HEK293 (cell line): ENCODE measurements around the gene MAFF.

Source experiments
- CTCF ChIA-PET: fragments of 350-600 bp; formaldehyde crosslinking; extraction: SDS; loops from one replicate; lab custom pipeline; 2021; ENCODE audit warnings: antibody characterized with exemption; lab: Yijun Ruan, JAX
- POLR2A ChIA-PET: fragments of 300-600 bp; formaldehyde crosslinking; extraction: SDS; loops from one replicate; lab custom pipeline; 2020; ENCODE audit warnings: antibody characterized with exemption, inconsistent platforms; lab: Yijun Ruan, JAX
- H3K27ac ChIP-seq: fragments of 200-500 bp; sonication (Bioruptor generic); 2 replicates; pipeline ENCODE4 v1.5.1; 2014; ENCODE audit warnings: low read depth, low read length, control low read depth, inconsistent platforms; ENCODE audit errors: extremely low read depth
- H3K36me3 ChIP-seq, 2 experiments: fragments of 200-500 bp in 1 of 2; sonication (Bioruptor generic) in 1 of 2; 1 replicate in 1 of 2; 2 replicates in 1 of 2; pipeline ENCODE4 v1.5.1; 2014 to 2017; ENCODE audit warnings: inconsistent platforms in 2 of 2, low read length in 2 of 2; ENCODE audit not compliant: control insufficient read depth in 2 of 2, insufficient read depth in 1 of 2
- H3K4me1 ChIP-seq: fragments of 200-500 bp; sonication (Bioruptor generic); 2 replicates; pipeline ENCODE4 v1.5.1; 2014; ENCODE audit warnings: mild to moderate bottlenecking, low read length, inconsistent platforms; ENCODE audit not compliant: control insufficient read depth, insufficient read depth
- H3K4me3 ChIP-seq: 2 replicates; pipeline ENCODE4 v1.5.1; 2011; ENCODE audit warnings: low read depth, mild to moderate bottlenecking, control low read depth, low read length, moderate library complexity
- H3K9me3 ChIP-seq: fragments of 200-500 bp; sonication (Bioruptor generic); 2 replicates; pipeline ENCODE4 v1.5.1; 2014; ENCODE audit warnings: low read depth, low read length, inconsistent platforms; ENCODE audit not compliant: control insufficient read depth, insufficient read depth
- BCL11B ChIP-seq: fragments of 450-650 bp; formaldehyde crosslinking; IDR thresholded peaks from 2 replicates; pipeline ENCODE4 v1.5.1; 2016; ENCODE audit warnings: low read depth, missing biosample characterization, missing genetic modification characterization
- EGR2 ChIP-seq: fragments of 450-650 bp; formaldehyde crosslinking; IDR thresholded peaks from 2 replicates; pipeline ENCODE4 v1.5.1; 2016; ENCODE audit warnings: low read depth, missing biosample characterization, missing genetic modification characterization
- GLIS1 ChIP-seq: fragments of 450-650 bp; formaldehyde crosslinking; IDR thresholded peaks from 2 replicates; pipeline ENCODE4 v1.5.1; 2016; ENCODE audit warnings: missing biosample characterization, missing genetic modification characterization
- PRDM1 ChIP-seq: fragments of 450-650 bp; formaldehyde crosslinking; IDR thresholded peaks from 2 replicates; pipeline ENCODE4; 2016; ENCODE audit warnings: missing biosample characterization, missing genetic modification characterization
- SP3 ChIP-seq: fragments of 450-650 bp; formaldehyde crosslinking; IDR thresholded peaks from 2 replicates; pipeline ENCODE4 v1.5.1; 2016; ENCODE audit warnings: missing biosample characterization, missing genetic modification characterization
- TRIM28 ChIP-seq: IDR thresholded peaks from 2 replicates; pipeline ENCODE4 v1.6.1; 2011; ENCODE audit warnings: low read length, control low read depth, borderline replicate concordance
- ZBTB21 ChIP-seq: fragments of 450-650 bp; formaldehyde crosslinking; IDR thresholded peaks from 2 replicates; pipeline ENCODE4 v1.5.1; 2017; ENCODE audit warnings: missing biosample characterization, missing genetic modification characterization
- ZNF10 ChIP-seq: fragments of 450-650 bp; formaldehyde crosslinking; IDR thresholded peaks from 2 replicates; pipeline ENCODE4 v1.5.1; 2017; ENCODE audit warnings: missing biosample characterization, missing genetic modification characterization
- ZNF114 ChIP-seq: fragments of 450-650 bp; formaldehyde crosslinking; IDR thresholded peaks from 2 replicates; pipeline ENCODE4 v1.5.0; 2017; ENCODE audit warnings: missing biosample characterization, missing genetic modification characterization
- ZNF155 ChIP-seq: fragments of 450-650 bp; formaldehyde crosslinking; IDR thresholded peaks from 2 replicates; pipeline ENCODE4 v1.5.1; 2016; ENCODE audit warnings: missing biosample characterization, missing genetic modification characterization
- ZNF214 ChIP-seq: fragments of 450-650 bp; formaldehyde crosslinking; IDR thresholded peaks from 2 replicates; pipeline ENCODE4 v1.5.1; 2017; ENCODE audit warnings: missing biosample characterization, mild to moderate bottlenecking, missing genetic modification characterization, borderline replicate concordance
- ZNF223 ChIP-seq: fragments of 450-650 bp; formaldehyde crosslinking; IDR thresholded peaks from 2 replicates; pipeline ENCODE4 v1.5.1; 2016; ENCODE audit warnings: missing biosample characterization, missing genetic modification characterization
- ZNF23 ChIP-seq: fragments of 450-650 bp; formaldehyde crosslinking; IDR thresholded peaks from 2 replicates; pipeline ENCODE4 v1.5.1; 2016; ENCODE audit warnings: missing biosample characterization, missing genetic modification characterization, borderline replicate concordance
- ZNF354C ChIP-seq: fragments of 450-650 bp; formaldehyde crosslinking; IDR thresholded peaks from 2 replicates; pipeline ENCODE4 v1.5.1; 2016; ENCODE audit warnings: missing biosample characterization, missing genetic modification characterization, low read depth, borderline replicate concordance
- ZNF362 ChIP-seq: fragments of 450-650 bp; formaldehyde crosslinking; IDR thresholded peaks from 2 replicates; pipeline ENCODE4 v1.5.1; 2016; ENCODE audit warnings: missing biosample characterization, missing genetic modification characterization
- ZNF37A ChIP-seq: fragments of 450-650 bp; IDR thresholded peaks from 2 replicates; pipeline ENCODE4 v1.5.1; 2018; ENCODE audit warnings: missing biosample characterization, missing genetic modification characterization
- ZNF423 ChIP-seq: fragments of 450-650 bp; formaldehyde crosslinking; IDR thresholded peaks from 2 replicates; pipeline ENCODE4 v1.5.1; 2016; ENCODE audit warnings: missing biosample characterization, missing genetic modification characterization
- ZNF426 ChIP-seq: fragments of 450-650 bp; formaldehyde crosslinking; IDR thresholded peaks from 2 replicates; pipeline ENCODE4 v1.5.1; 2017; ENCODE audit warnings: missing biosample characterization, missing genetic modification characterization, mild to moderate bottlenecking, inconsistent platforms, moderate library complexity
- ZNF549 ChIP-seq: fragments of 450-650 bp; IDR thresholded peaks from 2 replicates; pipeline ENCODE4 v1.5.1; 2018; ENCODE audit warnings: missing biosample characterization, missing genetic modification characterization, mild to moderate bottlenecking, inconsistent platforms, moderate library complexity
- ZNF580 ChIP-seq: fragments of 450-650 bp; formaldehyde crosslinking; IDR thresholded peaks from 2 replicates; pipeline ENCODE4 v1.5.1; 2016; ENCODE audit warnings: missing biosample characterization, missing genetic modification characterization
- ZNF596 ChIP-seq: fragments of 450-650 bp; IDR thresholded peaks from 2 replicates; pipeline ENCODE4 v1.5.0; 2018; ENCODE audit warnings: missing biosample characterization, mild to moderate bottlenecking, missing genetic modification characterization, moderate library complexity
- ZNF600 ChIP-seq: fragments of 450-650 bp; formaldehyde crosslinking; IDR thresholded peaks from 2 replicates; pipeline ENCODE4 v1.5.1; 2016; ENCODE audit warnings: missing biosample characterization, missing genetic modification characterization
- ZNF791 ChIP-seq: fragments of 450-650 bp; formaldehyde crosslinking; IDR thresholded peaks from 2 replicates; pipeline ENCODE4 v1.5.1; 2016; ENCODE audit warnings: missing biosample characterization, missing genetic modification characterization
- TF ChIP-seq, protein P1 (sequence below): fragments of 450-650 bp; formaldehyde crosslinking; IDR thresholded peaks from 2 replicates; pipeline ENCODE4 v1.5.1; 2016; ENCODE audit warnings: missing biosample characterization, missing genetic modification characterization, low read depth
- TF ChIP-seq, protein P2 (sequence below): fragments of 450-650 bp; formaldehyde crosslinking; IDR thresholded peaks from 2 replicates; pipeline ENCODE4 v1.5.1; 2016; ENCODE audit warnings: missing biosample characterization, missing genetic modification characterization
- TF ChIP-seq, protein P3 (sequence below): fragments of 450-650 bp; IDR thresholded peaks from 2 replicates; pipeline ENCODE4 v1.5.1; 2018; ENCODE audit warnings: missing biosample characterization, missing genetic modification characterization
- TF ChIP-seq, protein P4 (sequence below): fragments of 450-650 bp; formaldehyde crosslinking; IDR thresholded peaks from 2 replicates; pipeline ENCODE4 v1.5.1; 2017; ENCODE audit warnings: missing biosample characterization, mild to moderate bottlenecking, missing genetic modification characterization, moderate library complexity

Gene MAFF

DNA sequence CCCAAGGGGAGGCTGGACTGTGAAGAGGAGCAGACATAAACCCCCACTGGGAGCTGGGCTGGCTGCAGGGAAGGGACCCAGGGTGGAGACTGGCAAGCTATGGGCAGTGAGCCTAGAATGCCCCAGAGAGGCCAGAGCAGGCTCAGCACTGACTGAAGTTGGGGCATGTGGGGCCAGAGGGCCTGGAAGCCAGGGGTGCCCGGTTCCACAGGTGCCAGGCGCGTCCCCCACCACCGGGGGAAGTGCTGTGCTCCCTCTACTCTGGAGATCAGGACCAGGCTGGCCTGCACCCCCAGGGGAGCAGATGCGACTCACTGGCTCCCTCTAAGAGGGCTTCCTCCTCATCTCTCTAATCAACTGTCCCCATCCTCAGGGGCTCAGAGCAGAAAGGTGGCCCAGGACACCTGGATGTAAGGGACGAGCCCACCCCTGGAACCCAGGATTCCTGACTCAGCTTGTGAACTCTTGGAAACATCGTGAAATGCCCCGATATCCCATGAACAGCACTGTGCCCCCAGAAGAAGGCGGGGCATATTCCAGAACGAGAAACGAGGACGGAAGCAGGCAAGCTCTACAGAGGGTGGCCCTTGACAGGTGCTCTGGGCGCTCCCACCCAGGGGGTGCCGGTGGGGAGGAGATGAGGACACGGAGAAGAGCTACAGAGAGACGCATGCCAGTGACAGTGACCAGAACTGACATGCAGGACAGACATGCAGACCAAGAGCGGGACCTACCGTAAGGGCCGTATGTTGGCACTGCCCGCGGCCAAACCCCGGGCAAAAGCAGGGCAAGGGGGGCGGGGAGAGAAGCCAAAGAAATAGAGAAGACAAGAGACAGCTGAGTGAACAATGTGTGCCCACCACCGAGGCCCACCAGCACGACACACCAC, 20.4 kb downstream of the MAFF start (continued):
- no peak for TF ChIP-seq ZNF155
- 0 out of 2 replicates have a peak, but pooled peaks have one; percentile 39 for TF ChIP-seq ZNF223 (tag by site-specific recombination)
- TF ChIP-seq ZNF23 (tag by site-specific recombination), result no peak
- TF ChIP-seq, protein P1, sequence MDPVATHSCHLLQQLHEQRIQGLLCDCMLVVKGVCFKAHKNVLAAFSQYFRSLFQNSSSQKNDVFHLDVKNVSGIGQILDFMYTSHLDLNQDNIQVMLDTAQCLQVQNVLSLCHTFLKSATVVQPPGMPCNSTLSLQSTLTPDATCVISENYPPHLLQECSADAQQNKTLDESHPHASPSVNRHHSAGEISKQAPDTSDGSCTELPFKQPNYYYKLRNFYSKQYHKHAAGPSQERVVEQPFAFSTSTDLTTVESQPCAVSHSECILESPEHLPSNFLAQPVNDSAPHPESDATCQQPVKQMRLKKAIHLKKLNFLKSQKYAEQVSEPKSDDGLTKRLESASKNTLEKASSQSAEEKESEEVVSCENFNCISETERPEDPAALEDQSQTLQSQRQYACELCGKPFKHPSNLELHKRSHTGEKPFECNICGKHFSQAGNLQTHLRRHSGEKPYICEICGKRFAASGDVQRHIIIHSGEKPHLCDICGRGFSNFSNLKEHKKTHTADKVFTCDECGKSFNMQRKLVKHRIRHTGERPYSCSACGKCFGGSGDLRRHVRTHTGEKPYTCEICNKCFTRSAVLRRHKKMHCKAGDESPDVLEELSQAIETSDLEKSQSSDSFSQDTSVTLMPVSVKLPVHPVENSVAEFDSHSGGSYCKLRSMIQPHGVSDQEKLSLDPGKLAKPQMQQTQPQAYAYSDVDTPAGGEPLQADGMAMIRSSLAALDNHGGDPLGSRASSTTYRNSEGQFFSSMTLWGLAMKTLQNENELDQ (tag by site-specific recombination), result no peak
- no peak for TF ChIP-seq ZNF37A (tag by site-specific recombination)
- TF ChIP-seq ZNF114 (tag by site-specific recombination), result no peak

GRCh38 chr22:38222797-38223119, 21.0 kb downstream of the MAFF start:
- no peaks in the 10 kb centered on the region for H3K9me3 ChIP-seq
- POLR2A ChIA-PET, result no interaction called here
- no peak overlapping the region for H3K4me3 ChIP-seq
- H3K36me3 ChIP-seq, result peaks cover 4 to 70% of the 10 kb centered on the region in 2 experiments; a peak in 2 of 3 replicates
- no peak overlapping the region for H3K27ac ChIP-seq
- no peaks in the 10 kb centered on the region for H3K4me1 ChIP-seq
- CTCF ChIA-PET, result interaction anchor here (0.5 kb wide), 2 partner anchors 48 to 577 kb away, joined by 3 read pairs; no protein-coding TSS in a partner anchor
- TF ChIP-seq ZNF600 (tag by site-specific recombination) (no peak), ZNF423 (tag by site-specific recombination) (no peak), BCL11B (no peak), ZNF549 (no peak), ZBTB21 (tag by site-specific recombination) (no peak), ZNF354C (tag by site-specific recombination) (no peak), ZNF580 (no peak), ZNF10 (tag by site-specific recombination) (no peak), TRIM28 (no peak), ZNF426 (no peak), EGR2 (tag by site-specific recombination) (no peak), SP3 (tag by site-specific recombination) (no peak), ZNF596 (tag by site-specific recombination) (no peak), GLIS1 (tag by site-specific recombination) (peak; percentile 62), ZNF791 (tag by site-specific recombination) (no peak), ZNF362 (tag by site-specific recombination) (no peak), PRDM1 (tag by site-specific recombination) (no peak), ZNF214 (tag by site-specific recombination) (no peak)
- TF ChIP-seq, protein P2, sequence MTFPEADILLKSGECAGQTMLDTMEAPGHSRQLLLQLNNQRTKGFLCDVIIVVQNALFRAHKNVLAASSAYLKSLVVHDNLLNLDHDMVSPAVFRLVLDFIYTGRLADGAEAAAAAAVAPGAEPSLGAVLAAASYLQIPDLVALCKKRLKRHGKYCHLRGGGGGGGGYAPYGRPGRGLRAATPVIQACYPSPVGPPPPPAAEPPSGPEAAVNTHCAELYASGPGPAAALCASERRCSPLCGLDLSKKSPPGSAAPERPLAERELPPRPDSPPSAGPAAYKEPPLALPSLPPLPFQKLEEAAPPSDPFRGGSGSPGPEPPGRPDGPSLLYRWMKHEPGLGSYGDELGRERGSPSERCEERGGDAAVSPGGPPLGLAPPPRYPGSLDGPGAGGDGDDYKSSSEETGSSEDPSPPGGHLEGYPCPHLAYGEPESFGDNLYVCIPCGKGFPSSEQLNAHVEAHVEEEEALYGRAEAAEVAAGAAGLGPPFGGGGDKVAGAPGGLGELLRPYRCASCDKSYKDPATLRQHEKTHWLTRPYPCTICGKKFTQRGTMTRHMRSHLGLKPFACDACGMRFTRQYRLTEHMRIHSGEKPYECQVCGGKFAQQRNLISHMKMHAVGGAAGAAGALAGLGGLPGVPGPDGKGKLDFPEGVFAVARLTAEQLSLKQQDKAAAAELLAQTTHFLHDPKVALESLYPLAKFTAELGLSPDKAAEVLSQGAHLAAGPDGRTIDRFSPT (tag by site-specific recombination), result no peak
- TF ChIP-seq, protein P3, sequence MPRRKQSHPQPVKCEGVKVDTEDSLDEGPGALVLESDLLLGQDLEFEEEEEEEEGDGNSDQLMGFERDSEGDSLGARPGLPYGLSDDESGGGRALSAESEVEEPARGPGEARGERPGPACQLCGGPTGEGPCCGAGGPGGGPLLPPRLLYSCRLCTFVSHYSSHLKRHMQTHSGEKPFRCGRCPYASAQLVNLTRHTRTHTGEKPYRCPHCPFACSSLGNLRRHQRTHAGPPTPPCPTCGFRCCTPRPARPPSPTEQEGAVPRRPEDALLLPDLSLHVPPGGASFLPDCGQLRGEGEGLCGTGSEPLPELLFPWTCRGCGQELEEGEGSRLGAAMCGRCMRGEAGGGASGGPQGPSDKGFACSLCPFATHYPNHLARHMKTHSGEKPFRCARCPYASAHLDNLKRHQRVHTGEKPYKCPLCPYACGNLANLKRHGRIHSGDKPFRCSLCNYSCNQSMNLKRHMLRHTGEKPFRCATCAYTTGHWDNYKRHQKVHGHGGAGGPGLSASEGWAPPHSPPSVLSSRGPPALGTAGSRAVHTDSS (tag by site-specific recombination), result no peak
- TF ChIP-seq, protein P4, sequence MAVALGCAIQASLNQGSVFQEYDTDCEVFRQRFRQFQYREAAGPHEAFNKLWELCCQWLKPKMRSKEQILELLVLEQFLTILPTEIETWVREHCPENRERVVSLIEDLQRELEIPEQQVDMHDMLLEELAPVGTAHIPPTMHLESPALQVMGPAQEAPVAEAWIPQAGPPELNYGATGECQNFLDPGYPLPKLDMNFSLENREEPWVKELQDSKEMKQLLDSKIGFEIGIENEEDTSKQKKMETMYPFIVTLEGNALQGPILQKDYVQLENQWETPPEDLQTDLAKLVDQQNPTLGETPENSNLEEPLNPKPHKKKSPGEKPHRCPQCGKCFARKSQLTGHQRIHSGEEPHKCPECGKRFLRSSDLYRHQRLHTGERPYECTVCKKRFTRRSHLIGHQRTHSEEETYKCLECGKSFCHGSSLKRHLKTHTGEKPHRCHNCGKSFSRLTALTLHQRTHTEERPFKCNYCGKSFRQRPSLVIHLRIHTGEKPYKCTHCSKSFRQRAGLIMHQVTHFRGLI, result no peak
